ENCODE results near the gene NUP98.

Gene NUP98

DNA sequence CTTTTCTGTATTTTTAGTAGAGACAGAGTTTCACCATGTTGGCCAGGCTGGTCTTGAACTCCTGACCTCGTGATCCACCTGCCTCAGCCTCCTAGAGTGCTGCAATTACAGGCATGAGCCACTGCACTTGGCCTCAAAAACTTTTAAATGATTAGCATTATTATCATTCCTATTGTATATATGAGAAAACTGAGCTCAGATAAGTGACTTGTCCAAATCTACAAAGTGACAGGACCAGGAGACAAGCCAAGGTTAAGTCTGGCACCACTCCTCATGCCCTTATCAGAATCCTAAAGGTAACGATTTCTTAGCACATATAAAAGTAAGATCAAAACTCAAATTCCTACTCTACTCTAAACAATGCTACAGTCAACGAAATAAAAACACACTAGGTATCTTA is 94.0 kb downstream of the NUP98 start (continued):
- TF ChIP-seq, protein P1, sequence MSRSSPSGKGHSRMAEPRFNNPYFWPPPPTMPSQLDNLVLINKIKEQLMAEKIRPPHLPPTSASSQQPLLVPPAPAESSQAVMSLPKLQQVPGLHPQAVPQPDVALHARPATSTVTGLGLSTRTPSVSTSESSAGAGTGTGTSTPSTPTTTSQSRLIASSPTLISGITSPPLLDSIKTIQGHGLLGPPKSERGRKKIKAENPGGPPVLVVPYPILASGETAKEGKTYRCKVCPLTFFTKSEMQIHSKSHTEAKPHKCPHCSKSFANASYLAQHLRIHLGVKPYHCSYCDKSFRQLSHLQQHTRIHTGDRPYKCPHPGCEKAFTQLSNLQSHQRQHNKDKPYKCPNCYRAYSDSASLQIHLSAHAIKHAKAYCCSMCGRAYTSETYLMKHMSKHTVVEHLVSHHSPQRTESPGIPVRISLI (tag by site-specific recombination; IDR thresholded peaks at IDR 0.05), result no peak
- TF ChIP-seq ZNF677 (tag by site-specific recombination; IDR thresholded peaks at IDR 0.05), result no peak
- no peak for TF ChIP-seq ZNF529 (tag by site-specific recombination; IDR thresholded peaks at IDR 0.05; ENCODE audit: insufficient replicate concordance)
- TF ChIP-seq, protein P2, sequence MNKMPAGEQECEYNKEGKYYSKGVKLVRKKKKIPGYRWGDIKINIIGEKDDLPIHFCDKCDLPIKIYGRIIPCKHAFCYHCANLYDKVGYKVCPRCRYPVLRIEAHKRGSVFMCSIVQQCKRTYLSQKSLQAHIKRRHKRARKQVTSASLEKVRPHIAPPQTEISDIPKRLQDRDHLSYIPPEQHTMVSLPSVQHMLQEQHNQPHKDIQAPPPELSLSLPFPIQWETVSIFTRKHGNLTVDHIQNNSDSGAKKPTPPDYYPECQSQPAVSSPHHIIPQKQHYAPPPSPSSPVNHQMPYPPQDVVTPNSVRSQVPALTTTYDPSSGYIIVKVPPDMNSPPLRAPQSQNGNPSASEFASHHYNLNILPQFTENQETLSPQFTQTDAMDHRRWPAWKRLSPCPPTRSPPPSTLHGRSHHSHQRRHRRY (tag by site-specific recombination; IDR thresholded peaks at IDR 0.05), result no peak
- TF ChIP-seq, protein P3, sequence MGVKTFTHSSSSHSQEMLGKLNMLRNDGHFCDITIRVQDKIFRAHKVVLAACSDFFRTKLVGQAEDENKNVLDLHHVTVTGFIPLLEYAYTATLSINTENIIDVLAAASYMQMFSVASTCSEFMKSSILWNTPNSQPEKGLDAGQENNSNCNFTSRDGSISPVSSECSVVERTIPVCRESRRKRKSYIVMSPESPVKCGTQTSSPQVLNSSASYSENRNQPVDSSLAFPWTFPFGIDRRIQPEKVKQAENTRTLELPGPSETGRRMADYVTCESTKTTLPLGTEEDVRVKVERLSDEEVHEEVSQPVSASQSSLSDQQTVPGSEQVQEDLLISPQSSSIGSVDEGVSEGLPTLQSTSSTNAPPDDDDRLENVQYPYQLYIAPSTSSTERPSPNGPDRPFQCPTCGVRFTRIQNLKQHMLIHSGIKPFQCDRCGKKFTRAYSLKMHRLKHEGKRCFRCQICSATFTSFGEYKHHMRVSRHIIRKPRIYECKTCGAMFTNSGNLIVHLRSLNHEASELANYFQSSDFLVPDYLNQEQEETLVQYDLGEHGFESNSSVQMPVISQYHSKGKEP (tag by site-specific recombination; IDR thresholded peaks at IDR 0.05), result no peak
- no peak for TF ChIP-seq ZNF138 (tag by site-specific recombination; IDR thresholded peaks at IDR 0.05; ENCODE audit: borderline replicate concordance)
- TF ChIP-seq ZNF433 (tag by site-specific recombination; IDR thresholded peaks at IDR 0.05; ENCODE audit: low read depth), result no peak

DNA sequence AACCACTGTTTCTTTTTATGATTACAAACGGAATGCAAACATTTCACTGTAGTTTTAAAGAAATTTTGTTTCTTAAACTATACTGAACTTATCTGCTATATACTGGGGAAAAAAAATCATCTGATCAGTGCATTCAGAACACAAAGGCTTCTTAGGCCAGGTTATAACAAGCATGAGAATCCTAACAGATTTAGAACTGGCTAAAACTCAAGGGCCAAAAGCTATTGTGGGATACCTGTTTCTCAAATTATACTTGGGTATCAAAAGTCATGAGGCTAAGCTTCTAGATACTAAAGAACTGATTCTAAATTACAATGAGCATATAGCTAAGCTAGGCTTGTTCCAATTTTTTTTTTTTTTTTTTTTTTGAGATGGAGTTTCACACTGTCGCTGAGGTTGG is 96.4 kb downstream of the NUP98 start:
- H3K27ac ChIP-seq (ENCODE audit: extremely low read depth, low read depth, low read length), result no peak overlapping the region
- H3K36me3 ChIP-seq (ENCODE audit: control insufficient read depth in 2 of 2, insufficient read depth in 1 of 2, low read length in 2 of 2), result peaks cover 35 to 96% of the 10 kb centered on the region in 2 experiments
- POLR2A ChIA-PET, result interaction anchor here (0.7 kb wide), 1 partner anchor 49 kb away, joined by 4 read pairs; no protein-coding TSS in a partner anchor
- no peaks in the 10 kb centered on the region for H3K9me3 ChIP-seq (ENCODE audit: control insufficient read depth, insufficient read depth, low read depth, low read length)
- H3K4me1 ChIP-seq (ENCODE audit: control insufficient read depth, insufficient read depth, low read length), result no peaks in the 10 kb centered on the region
- H3K4me3 ChIP-seq (ENCODE audit: low read depth, low read length), result no peak overlapping the region
- TF ChIP-seq ZNF776 (tag by site-specific recombination; IDR thresholded peaks at IDR 0.05; ENCODE audit: borderline replicate concordance), result no peak
- TF ChIP-seq ZNF548 (tag by site-specific recombination; IDR thresholded peaks at IDR 0.05), result no peak
- TF ChIP-seq ZNF274 (IDR thresholded peaks at IDR 0.05; ENCODE audit: low read length), result no peak
- no peak for TF ChIP-seq ZNF274 (tag by site-specific recombination; IDR thresholded peaks at IDR 0.05; ENCODE audit: borderline replicate concordance)
- TF ChIP-seq, protein P4, sequence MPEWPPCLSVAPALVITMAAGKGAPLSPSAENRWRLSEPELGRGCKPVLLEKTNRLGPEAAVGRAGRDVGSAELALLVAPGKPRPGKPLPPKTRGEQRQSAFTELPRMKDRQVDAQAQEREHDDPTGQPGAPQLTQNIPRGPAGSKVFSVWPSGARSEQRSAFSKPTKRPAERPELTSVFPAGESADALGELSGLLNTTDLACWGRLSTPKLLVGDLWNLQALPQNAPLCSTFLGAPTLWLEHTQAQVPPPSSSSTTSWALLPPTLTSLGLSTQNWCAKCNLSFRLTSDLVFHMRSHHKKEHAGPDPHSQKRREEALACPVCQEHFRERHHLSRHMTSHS (tag by site-specific recombination; IDR thresholded peaks at IDR 0.05), result no peak
- TF ChIP-seq, protein P5, sequence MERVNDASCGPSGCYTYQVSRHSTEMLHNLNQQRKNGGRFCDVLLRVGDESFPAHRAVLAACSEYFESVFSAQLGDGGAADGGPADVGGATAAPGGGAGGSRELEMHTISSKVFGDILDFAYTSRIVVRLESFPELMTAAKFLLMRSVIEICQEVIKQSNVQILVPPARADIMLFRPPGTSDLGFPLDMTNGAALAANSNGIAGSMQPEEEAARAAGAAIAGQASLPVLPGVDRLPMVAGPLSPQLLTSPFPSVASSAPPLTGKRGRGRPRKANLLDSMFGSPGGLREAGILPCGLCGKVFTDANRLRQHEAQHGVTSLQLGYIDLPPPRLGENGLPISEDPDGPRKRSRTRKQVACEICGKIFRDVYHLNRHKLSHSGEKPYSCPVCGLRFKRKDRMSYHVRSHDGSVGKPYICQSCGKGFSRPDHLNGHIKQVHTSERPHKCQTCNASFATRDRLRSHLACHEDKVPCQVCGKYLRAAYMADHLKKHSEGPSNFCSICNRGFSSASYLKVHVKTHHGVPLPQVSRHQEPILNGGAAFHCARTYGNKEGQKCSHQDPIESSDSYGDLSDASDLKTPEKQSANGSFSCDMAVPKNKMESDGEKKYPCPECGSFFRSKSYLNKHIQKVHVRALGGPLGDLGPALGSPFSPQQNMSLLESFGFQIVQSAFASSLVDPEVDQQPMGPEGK (tag by site-specific recombination; IDR thresholded peaks at IDR 0.05), result no peak
- CTCF ChIA-PET, result interaction anchor here (0.7 kb wide), 1 partner anchor 1396 kb away, joined by 3 read pairs; no protein-coding TSS in a partner anchor

DNA sequence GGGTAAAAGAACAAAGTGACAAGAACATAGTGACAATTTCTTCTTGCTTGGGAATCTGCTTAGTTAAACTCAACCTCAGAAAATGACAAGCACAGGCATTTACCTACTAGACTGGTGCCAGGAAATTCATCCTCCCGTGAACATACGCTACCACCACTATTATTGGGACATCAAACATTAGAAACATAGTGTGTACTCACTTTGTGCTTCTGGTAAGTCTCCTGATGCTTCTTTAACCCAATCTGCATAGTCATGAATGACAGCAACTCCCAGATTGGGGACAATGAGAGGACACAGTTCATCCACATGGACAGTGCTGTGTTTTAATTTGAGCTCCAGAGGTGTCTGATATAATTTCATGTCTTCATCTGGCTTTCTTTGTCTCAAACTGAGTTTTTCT is 96.9 kb downstream of the NUP98 start:
- Histone ChIP-seq H3K36me3 (ENCODE audit: control insufficient read depth in 2 of 2, insufficient read depth in 1 of 2, low read length in 2 of 2) (peaks cover 35 to 96% of the 10 kb centered on the region in 2 experiments), H3K4me3 (ENCODE audit: low read depth, low read length) (no peak overlapping the region), H3K27ac (ENCODE audit: extremely low read depth, low read depth, low read length) (no peak overlapping the region), H3K9me3 (ENCODE audit: control insufficient read depth, insufficient read depth, low read depth, low read length) (no peaks in the 10 kb centered on the region), H3K4me1 (ENCODE audit: control insufficient read depth, insufficient read depth, low read length) (no peaks in the 10 kb centered on the region)
- ChIA-PET POLR2A (interaction anchor here (0.7 kb wide), 1 partner anchor 50 kb away, joined by 4 read pairs; no protein-coding TSS in a partner anchor), CTCF (interaction anchor here (0.7 kb wide), 1 partner anchor 1395 kb away, joined by 3 read pairs; no protein-coding TSS in a partner anchor)
- TF ChIP-seq ZNF391 (tag by site-specific recombination; IDR thresholded peaks at IDR 0.05; ENCODE audit: borderline replicate concordance, low read depth), result no peak
- no peak for TF ChIP-seq ZNF37A (tag by site-specific recombination; IDR thresholded peaks at IDR 0.05)
- no peak for TF ChIP-seq OVOL3 (tag by site-specific recombination; IDR thresholded peaks at IDR 0.05)
- TF ChIP-seq ZSCAN16 (tag by site-specific recombination; IDR thresholded peaks at IDR 0.05), result no peak
- no peak for TF ChIP-seq ZNF394 (tag by site-specific recombination; IDR thresholded peaks at IDR 0.05; ENCODE audit: borderline replicate concordance)
- no peak for TF ChIP-seq KLF10 (tag by site-specific recombination; IDR thresholded peaks at IDR 0.05)
- TF ChIP-seq, protein P6, sequence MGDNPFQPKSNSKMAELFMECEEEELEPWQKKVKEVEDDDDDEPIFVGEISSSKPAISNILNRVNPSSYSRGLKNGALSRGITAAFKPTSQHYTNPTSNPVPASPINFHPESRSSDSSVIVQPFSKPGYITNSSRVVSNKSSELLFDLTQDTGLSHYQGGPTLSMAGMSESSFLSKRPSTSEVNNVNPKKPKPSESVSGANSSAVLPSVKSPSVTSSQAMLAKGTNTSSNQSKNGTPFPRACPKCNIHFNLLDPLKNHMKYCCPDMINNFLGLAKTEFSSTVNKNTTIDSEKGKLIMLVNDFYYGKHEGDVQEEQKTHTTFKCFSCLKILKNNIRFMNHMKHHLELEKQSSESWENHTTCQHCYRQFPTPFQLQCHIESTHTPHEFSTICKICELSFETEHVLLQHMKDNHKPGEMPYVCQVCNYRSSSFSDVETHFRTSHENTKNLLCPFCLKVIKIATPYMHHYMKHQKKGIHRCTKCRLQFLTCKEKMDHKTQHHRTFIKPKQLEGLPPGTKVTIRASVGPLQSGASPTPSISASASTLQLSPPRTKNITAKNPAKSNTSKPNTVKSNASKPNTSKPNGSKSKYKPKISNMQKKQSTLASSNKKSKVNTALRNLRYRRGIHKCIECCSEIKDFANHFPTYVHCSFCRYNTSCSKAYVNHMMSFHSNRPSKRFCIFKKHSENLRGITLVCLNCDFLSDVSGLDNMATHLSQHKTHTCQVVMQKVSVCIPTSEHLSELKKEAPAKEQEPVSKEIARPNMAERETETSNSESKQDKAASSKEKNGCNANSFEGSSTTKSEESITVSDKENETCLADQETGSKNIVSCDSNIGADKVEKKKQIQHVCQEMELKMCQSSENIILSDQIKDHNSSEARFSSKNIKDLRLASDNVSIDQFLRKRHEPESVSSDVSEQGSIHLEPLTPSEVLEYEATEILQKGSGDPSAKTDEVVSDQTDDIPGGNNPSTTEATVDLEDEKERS (tag by site-specific recombination; IDR thresholded peaks at IDR 0.05), result no peak
- TF ChIP-seq ZNF426 (tag by site-specific recombination; IDR thresholded peaks at IDR 0.05), result no peak

Measured in HEK293 (cell line).